ENCODE results near the gene CITED4. TPM values are rescaled to one million over a fixed set of nuclear protein-coding genes. Genes with fewer than 3 reads are reported as not detected.

CITED4 gene
- total RNA-seq, 1 donor from 2014 or later = 0.98 TPM

DNA sequence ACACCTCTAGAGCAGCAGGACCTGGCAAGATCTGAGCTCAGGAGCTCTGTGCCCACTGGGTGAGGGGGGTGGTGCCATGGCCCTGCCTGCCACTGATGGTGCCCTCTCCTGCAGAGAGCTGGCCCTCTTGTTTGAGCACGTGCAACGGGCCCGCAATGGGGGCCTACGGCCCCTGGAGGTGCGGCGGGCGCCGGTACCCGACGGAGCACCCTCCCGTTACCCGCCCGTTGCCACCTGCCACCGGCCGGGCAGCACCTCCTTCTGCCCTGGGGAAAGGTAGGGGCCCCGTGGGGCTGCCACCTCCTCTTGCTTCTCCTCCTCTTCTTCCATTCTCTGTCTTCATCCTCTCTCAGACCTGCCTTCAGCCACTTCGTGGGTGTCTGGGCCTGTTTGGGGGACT lies 38.2 kb downstream of the CITED4 start:
- TF ChIP-seq, protein P1, sequence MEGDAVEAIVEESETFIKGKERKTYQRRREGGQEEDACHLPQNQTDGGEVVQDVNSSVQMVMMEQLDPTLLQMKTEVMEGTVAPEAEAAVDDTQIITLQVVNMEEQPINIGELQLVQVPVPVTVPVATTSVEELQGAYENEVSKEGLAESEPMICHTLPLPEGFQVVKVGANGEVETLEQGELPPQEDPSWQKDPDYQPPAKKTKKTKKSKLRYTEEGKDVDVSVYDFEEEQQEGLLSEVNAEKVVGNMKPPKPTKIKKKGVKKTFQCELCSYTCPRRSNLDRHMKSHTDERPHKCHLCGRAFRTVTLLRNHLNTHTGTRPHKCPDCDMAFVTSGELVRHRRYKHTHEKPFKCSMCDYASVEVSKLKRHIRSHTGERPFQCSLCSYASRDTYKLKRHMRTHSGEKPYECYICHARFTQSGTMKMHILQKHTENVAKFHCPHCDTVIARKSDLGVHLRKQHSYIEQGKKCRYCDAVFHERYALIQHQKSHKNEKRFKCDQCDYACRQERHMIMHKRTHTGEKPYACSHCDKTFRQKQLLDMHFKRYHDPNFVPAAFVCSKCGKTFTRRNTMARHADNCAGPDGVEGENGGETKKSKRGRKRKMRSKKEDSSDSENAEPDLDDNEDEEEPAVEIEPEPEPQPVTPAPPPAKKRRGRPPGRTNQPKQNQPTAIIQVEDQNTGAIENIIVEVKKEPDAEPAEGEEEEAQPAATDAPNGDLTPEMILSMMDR (IDR thresholded peaks at IDR 0.05) = no peak
- CTCF ChIA-PET = no interaction called here

DNA sequence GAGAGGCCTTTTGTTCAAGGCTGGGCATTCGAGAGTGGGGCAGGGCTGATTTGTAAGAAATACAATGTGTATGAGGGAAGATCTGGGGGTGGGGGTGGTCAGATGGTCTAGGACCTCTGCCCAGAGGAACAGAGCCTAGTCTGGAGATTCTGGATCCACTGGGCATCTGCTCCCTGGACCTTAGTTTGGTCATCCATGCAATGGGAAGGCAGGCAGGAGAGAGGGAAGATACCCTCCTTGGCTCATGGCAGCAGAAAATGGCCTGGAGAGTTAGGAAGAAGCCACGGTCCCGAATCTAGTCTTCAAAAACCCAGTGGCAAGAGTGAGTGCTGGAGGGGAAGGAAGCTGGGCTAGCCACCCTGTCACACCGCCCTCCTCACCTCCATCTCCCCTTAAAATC lies 38.8 kb downstream of the CITED4 start:
- TF ChIP-seq, protein P1 (IDR thresholded peaks at IDR 0.05) = no peak
- Mint-ChIP-seq H3K27me3 (no peaks in the 10 kb centered on the region), H3K4me3 (no peak overlapping the region), H3K27ac (no peak overlapping the region), H3K36me3 (ENCODE audit: low read depth) (no peaks in the 10 kb centered on the region), H3K4me1 (peaks cover 24% of the 10 kb centered on the region), H3K9me3 (no peaks in the 10 kb centered on the region)
- ChIA-PET CTCF (interaction anchor here (0.9 kb wide), 1 partner anchor 27 kb away, joined by 3 read pairs; no protein-coding TSS in a partner anchor), POLR2A (no interaction called here)
- DNase-seq (no peak), ATAC-seq (ENCODE audit: low read depth) (no peak)
- intact Hi-C loops (cut with micrococcal nuclease) = no loop called here

More for the DNA sequence above, 38.2 kb downstream of the CITED4 start:
- no peak overlapping the region for H3K27ac Mint-ChIP-seq
- H3K27me3 Mint-ChIP-seq = no peaks in the 10 kb centered on the region
- intact Hi-C loops (cut with micrococcal nuclease) = loop anchor here (2.0 kb wide), 1 partner anchor 17 kb away; no protein-coding TSS in a partner anchor
- POLR2A ChIA-PET = no interaction called here
- ATAC-seq (ENCODE audit: low read depth) = no peak
- H3K36me3 Mint-ChIP-seq (ENCODE audit: low read depth) = no peaks in the 10 kb centered on the region
- peaks cover 19% of the 10 kb centered on the region for H3K4me1 Mint-ChIP-seq
- H3K9me3 Mint-ChIP-seq = no peaks in the 10 kb centered on the region
- no peak for DNase-seq
- H3K4me3 Mint-ChIP-seq = no peak overlapping the region

DNA sequence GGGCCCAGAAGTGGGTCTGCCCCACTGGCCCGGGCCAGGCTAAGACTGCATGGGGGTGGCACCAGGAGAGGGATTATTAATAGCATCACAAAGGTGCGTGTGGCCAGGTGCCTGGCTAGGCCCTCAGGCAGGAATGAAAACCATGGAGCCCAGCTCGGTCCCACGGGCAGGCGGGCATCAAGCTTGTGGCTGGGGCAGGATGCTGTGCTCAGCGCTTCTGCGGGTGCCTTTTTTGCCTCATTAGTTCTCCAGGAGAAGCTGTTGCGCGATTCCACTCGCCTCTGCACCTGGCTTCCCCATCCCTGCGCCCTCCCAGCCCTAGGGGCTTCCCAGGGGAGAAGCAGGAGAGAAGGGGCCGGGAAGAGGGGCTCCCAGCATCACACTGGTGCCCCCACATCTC lies 39.3 kb downstream of the CITED4 start:
- intact Hi-C loops (cut with micrococcal nuclease) = no loop called here

DNA sequence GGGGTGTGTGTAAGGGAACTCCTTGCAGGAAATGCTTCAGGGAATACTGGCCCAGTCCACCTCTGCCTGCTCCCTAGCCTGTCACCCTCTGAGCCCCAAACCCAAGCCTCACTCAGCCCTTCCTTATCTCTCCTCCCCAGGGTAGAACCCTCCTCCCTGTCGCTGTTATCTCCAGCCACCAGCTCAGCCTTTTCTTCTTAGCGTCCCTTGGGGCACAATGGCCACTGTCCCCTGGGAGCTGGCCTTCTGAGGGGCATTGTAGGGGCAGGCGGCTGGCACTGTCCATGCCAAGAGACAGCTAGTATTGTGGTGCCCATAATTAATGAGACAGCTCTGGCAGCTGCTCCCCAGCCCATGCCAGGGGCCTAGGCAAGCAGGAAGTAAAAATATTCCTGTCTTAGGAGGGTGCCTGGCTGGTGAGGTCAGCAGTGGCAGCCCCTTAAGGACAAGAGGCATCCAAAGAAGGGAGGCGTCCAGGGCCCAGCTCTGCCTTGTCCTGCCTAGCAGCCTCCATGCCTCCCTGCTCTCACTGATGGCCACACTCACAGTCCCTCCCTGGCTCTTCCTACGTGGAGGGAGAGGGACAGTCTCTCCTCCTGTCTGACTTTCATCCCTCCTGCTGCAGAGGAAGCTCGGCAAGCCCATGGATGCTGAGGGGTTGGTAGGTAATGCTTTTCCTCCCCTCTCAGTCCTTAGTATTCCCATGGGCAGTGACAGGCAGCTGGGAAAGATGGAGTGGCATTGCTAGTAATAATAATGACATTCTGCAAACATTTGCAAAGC lies 41.1 kb downstream of the CITED4 start:
- H3K4me3 Mint-ChIP-seq = no peak overlapping the region
- no peaks in the 10 kb centered on the region for H3K27me3 Mint-ChIP-seq
- ChIA-PET POLR2A (no interaction called here), CTCF (interaction anchor here (1.2 kb wide), 1 partner anchor 47 kb away, joined by 4 read pairs; no protein-coding TSS in a partner anchor)
- H3K4me1 Mint-ChIP-seq = peaks cover 26% of the 10 kb centered on the region
- no peak for ATAC-seq (ENCODE audit: low read depth)
- no peaks in the 10 kb centered on the region for H3K9me3 Mint-ChIP-seq
- H3K36me3 Mint-ChIP-seq (ENCODE audit: low read depth) = no peaks in the 10 kb centered on the region
- H3K27ac Mint-ChIP-seq = no peak overlapping the region
- DNase-seq = no peak
- intact Hi-C loops (cut with micrococcal nuclease) = no loop called here
- TF ChIP-seq, protein P1 (IDR thresholded peaks at IDR 0.05) = no peak

More for the DNA sequence above, 39.3 kb downstream of the CITED4 start:
- POLR2A ChIA-PET = no interaction called here
- TF ChIP-seq, protein P1 (IDR thresholded peaks at IDR 0.05) = no peak
- ATAC-seq (ENCODE audit: low read depth) (no peak), DNase-seq (no peak)
- Mint-ChIP-seq H3K27ac (no peak overlapping the region), H3K4me3 (no peak overlapping the region), H3K4me1 (peaks cover 27% of the 10 kb centered on the region), H3K27me3 (no peaks in the 10 kb centered on the region), H3K36me3 (ENCODE audit: low read depth) (no peaks in the 10 kb centered on the region), H3K9me3 (no peaks in the 10 kb centered on the region)
- CTCF ChIA-PET = interaction anchor here (0.9 kb wide), 1 partner anchor 27 kb away, joined by 3 read pairs; no protein-coding TSS in a partner anchor

DNA sequence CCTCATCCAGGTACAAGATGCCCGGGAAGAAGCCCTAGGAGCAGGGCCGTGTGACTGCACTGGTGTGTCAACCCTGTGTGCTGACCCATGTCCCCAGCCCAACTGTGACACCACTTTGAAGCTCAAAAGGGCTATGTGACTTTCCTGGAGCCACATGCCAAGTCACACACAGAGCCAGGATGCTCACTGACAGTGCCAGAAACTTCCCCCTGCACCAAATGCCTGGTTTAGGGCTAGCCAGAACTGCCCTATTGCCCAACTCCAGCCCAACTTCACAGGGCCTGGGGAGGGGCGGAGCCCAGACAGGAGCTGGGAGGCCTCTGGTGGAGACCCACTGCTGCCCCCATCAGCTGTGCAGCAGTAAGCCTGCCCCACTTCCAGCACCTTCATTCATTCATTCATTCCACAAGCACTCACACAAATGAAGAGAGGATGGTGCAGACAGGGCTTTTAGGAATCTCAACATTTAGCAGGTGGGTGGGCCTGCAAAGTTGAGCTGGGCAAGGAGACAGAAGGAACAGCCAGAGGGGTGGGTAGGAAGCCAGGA lies 41.8 kb downstream of the CITED4 start:
- ChIA-PET CTCF (interaction anchor here (1.2 kb wide), 1 partner anchor 46 kb away, joined by 4 read pairs; no protein-coding TSS in a partner anchor), POLR2A (no interaction called here)
- H3K9me3 Mint-ChIP-seq = no peaks in the 10 kb centered on the region
- H3K4me1 Mint-ChIP-seq = peaks cover 19% of the 10 kb centered on the region
- no peaks in the 10 kb centered on the region for H3K27me3 Mint-ChIP-seq
- intact Hi-C loops (cut with micrococcal nuclease) = no loop called here
- TF ChIP-seq, protein P1 (IDR thresholded peaks at IDR 0.05) = no peak
- H3K27ac Mint-ChIP-seq = no peak overlapping the region
- no peaks in the 10 kb centered on the region for H3K36me3 Mint-ChIP-seq (ENCODE audit: low read depth)
- H3K4me3 Mint-ChIP-seq = no peak overlapping the region
- no peak for DNase-seq
- ATAC-seq (ENCODE audit: low read depth) = no peak

All from activated B cell treated with CpG ODN at 0.5 μM for 24 hours (primary cell).